HG02759 (cell line): ENCODE results near the gene TNFSF10.
A peak's percentile ranks its signal among the peaks of the same experiment; 100 is the strongest.

Source experiments
- ATAC-seq: cut with Tn5 transposase; IDR thresholded peaks from one replicate; pipeline ENCODE4 v1.9.1; 2021; ENCODE audit warnings: mild to moderate bottlenecking, moderate library complexity; ENCODE audit not compliant: unreplicated experiment

Gene TNFSF10

DNA sequence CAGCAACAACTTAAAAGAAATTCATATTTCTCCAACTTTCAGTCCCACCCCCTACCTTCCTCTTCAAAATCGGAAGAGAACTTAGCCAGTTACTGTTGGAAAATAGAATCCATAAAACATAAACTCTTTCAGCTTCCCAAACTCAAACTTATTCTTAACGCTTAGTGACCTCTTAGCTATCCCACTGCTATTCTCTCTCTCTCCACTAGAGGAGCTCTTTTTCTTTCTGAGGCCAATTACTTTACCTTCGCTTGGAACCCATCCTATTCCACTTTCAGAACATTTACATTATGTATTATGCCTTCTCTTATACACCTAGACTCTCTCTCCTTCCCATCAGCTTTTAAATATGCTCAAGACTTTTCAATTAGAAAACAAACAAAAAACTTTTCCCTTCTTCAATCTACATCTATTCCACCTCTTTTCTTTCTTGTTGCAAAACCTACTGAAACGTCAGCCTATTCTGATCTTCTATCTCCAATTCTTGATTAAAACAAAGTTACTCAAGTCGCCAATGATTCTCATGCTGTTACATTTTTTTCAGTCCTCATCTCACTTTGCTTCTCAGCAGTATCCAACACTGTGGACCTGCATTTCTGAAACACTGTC is 61.6 kb downstream of the TNFSF10 start:
- peak; percentile 70 for ATAC-seq

DNA sequence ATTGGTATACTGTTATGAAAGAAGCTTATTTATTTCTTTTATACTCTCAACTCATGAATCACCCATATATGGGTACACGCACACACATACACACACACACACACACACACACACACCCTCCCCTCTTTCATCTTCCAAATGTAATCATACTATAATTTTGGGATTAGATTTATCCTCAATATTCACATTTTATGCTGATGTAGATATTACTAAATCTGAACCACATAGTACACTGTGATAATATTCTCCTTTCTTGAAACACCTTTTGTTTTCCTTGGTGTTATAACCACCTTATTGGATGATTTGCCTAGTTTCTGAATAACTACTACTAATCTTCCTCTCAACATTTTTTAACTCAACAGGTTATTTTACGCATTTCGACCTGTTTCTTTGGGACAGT is 66.8 kb downstream of the TNFSF10 start:
- no peak for ATAC-seq
